Mesenchymal stem cell (in vitro differentiated cells and primary cell): ENCODE measurements around the gene AP5Z1.

Experiments used
- DNase-seq: peaks from one replicate; pipeline ENCODE4 v3.0.0-alpha.2; 2013
- H2AFZ ChIP-seq: one replicate; pipeline ENCODE4 v1.6.1; 2013; ENCODE audit warnings: low read depth, mild to moderate bottlenecking, control low read depth, inconsistent platforms, low read length, moderate library complexity
- H2AK5ac ChIP-seq: 2 replicates; pipeline ENCODE4 v1.6.1; 2013; ENCODE audit warnings: low read length, moderate library complexity, mild to moderate bottlenecking, inconsistent platforms; ENCODE audit not compliant: severe bottlenecking
- H2BK120ac ChIP-seq: one replicate; pipeline ENCODE4 v1.6.1; 2013; ENCODE audit warnings: low read depth, mild to moderate bottlenecking, inconsistent platforms, low read length, moderate library complexity
- H2BK12ac ChIP-seq, 2 experiments: one replicate each; pipeline ENCODE4 v1.6.1; 2013; ENCODE audit warnings: inconsistent platforms in 2 of 2, low read length in 2 of 2, mild to moderate bottlenecking in 2 of 2, moderate library complexity in 2 of 2, control low read depth in 1 of 2
- H2BK15ac ChIP-seq: one replicate; pipeline ENCODE4 v1.6.1; 2013; ENCODE audit warnings: mild to moderate bottlenecking, low read depth, inconsistent platforms; ENCODE audit not compliant: poor library complexity, severe bottlenecking
- H2BK5ac ChIP-seq: 2 replicates; pipeline ENCODE4 v1.6.1; 2013; ENCODE audit warnings: low read depth, mild to moderate bottlenecking, low read length, control low read depth, inconsistent platforms; ENCODE audit not compliant: poor library complexity, severe bottlenecking
- H3K14ac ChIP-seq, 2 experiments: one replicate each; pipeline ENCODE4 v1.6.1; 2013; ENCODE audit warnings: inconsistent platforms in 2 of 2, low read length in 2 of 2, control low read depth in 1 of 2, mild to moderate bottlenecking in 1 of 2, moderate library complexity in 1 of 2
- H3K18ac ChIP-seq, 2 experiments: one replicate each; pipeline ENCODE4 v1.6.1; 2013; ENCODE audit warnings: inconsistent platforms in 2 of 2, low read length in 2 of 2, control low read depth in 1 of 2, low read depth in 1 of 2, mild to moderate bottlenecking in 1 of 2
- H3K23ac ChIP-seq, 2 experiments: one replicate each; pipeline ENCODE4 v1.6.1; 2013; ENCODE audit warnings: inconsistent platforms in 2 of 2, low read length in 2 of 2, mild to moderate bottlenecking in 2 of 2, moderate library complexity in 2 of 2, control low read depth in 1 of 2
- H3K27ac ChIP-seq: 2 replicates; pipeline ENCODE4 v1.5.1; 2013; ENCODE audit warnings: mild to moderate bottlenecking, moderate library complexity, low read length, control low read depth, inconsistent platforms; ENCODE audit not compliant: poor library complexity, severe bottlenecking
- H3K27me3 ChIP-seq, 2 experiments: 2 replicates each; pipeline versions ENCODE4 v1.6.1 to v1.7.0; 2013; ENCODE audit warnings: low read length in 2 of 2, mild to moderate bottlenecking in 2 of 2, moderate library complexity in 2 of 2, control low read depth in 1 of 2, inconsistent platforms in 1 of 2; ENCODE audit not compliant: control insufficient read depth in 1 of 2, insufficient read depth in 1 of 2
- H3K36me3 ChIP-seq, 2 experiments: 2 replicates each; pipeline versions ENCODE4 v1.6.1 to v1.7.0; 2013; ENCODE audit warnings: low read length in 2 of 2, control low read depth in 1 of 2, inconsistent platforms in 1 of 2, low read depth in 1 of 2, mild to moderate bottlenecking in 1 of 2; ENCODE audit not compliant: insufficient read depth in 2 of 2, control insufficient read depth in 1 of 2
- H3K4ac ChIP-seq, 2 experiments: one replicate each; pipeline ENCODE4 v1.6.1; 2013; ENCODE audit warnings: inconsistent platforms in 2 of 2, low read length in 2 of 2, mild to moderate bottlenecking in 2 of 2, moderate library complexity in 2 of 2, control low read depth in 1 of 2, low read depth in 1 of 2
- H3K4me1 ChIP-seq: 2 replicates; pipeline ENCODE4 v1.6.1; 2013; ENCODE audit warnings: low read depth, low read length, control low read depth; ENCODE audit not compliant: control insufficient read depth, insufficient read depth
- H3K4me2 ChIP-seq: 2 replicates; pipeline ENCODE4 v1.6.1; 2013; ENCODE audit warnings: low read length, mild to moderate bottlenecking, inconsistent platforms; ENCODE audit not compliant: poor library complexity, severe bottlenecking
- H3K4me3 ChIP-seq, 2 experiments: 2 replicates each; pipeline versions ENCODE4 v1.5.1 to v1.7.0; 2013; ENCODE audit warnings: low read length in 2 of 2, mild to moderate bottlenecking in 2 of 2, control low read depth in 1 of 2, low read depth in 1 of 2; ENCODE audit not compliant: insufficient read depth in 1 of 2
- H3K79me1 ChIP-seq: replicated peaks from 2 replicates; pipeline ENCODE4 v1.6.1; 2013; ENCODE audit warnings: mild to moderate bottlenecking, control low read depth, low read length, inconsistent platforms; ENCODE audit not compliant: poor library complexity, severe bottlenecking
- H3K9ac ChIP-seq: 2 replicates; pipeline ENCODE4 v1.7.0; 2013; ENCODE audit warnings: mild to moderate bottlenecking, low read length, moderate library complexity
- H3K9me3 ChIP-seq: 2 replicates; pipeline ENCODE4 v1.7.0; 2013; ENCODE audit warnings: mild to moderate bottlenecking, low read length; ENCODE audit not compliant: control insufficient read depth
- H4K8ac ChIP-seq: one replicate; pipeline ENCODE4 v1.6.1; 2013; ENCODE audit warnings: inconsistent platforms, mild to moderate bottlenecking, low read length, moderate library complexity
- H4K91ac ChIP-seq: one replicate; pipeline ENCODE4 v1.6.1; 2013; ENCODE audit warnings: mild to moderate bottlenecking, low read length, inconsistent platforms
- WGBS: methylation state at CpG from one replicate; pipeline ENCODE4 v1.1.7; 2013; ENCODE audit warnings: mixed read lengths; 5-methylcytosine and 5-hydroxymethylcytosine counted together

Gene AP5Z1

DNA sequence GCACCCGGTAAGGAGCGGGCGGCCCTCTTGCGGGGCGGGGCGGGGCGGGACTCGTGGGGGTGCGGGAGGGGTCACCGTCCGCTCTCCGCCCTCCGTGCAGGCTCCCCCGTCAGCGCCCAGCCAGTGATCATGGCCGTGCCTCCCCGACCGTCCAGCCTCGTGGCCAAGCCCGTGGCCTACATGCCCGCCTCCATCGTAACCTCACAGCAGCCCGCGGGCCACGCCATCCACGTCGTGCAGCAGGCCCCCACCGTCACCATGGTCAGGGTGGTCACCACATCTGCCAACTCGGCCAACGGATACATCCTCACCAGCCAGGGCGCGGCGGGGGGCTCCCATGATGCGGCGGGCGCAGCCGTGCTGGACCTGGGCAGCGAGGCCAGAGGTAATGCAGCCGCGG, 16.2 kb upstream of the AP5Z1 start:
- Histone ChIP-seq H4K91ac (peak overlapping the region; percentile 54), H3K79me1 (peaks cover 71% of the 10 kb centered on the region), H3K27me3 (no peaks in the 10 kb centered on the region), H3K4ac (no peak overlapping the region), H3K9ac (no peak overlapping the region), H3K27ac (no peak overlapping the region), H3K4me2 (no peak overlapping the region), H2BK120ac (no peak overlapping the region), H2AK5ac (no peak overlapping the region), H2AFZ (no peak overlapping the region), H2BK5ac (no peak overlapping the region), H2BK15ac (no peak overlapping the region), H3K14ac (no peak overlapping the region), H3K36me3 (peaks cover 92 to 95% of the 10 kb centered on the region in 2 experiments), H3K23ac (no peak overlapping the region), H3K4me1 (peaks cover under 1% of the 10 kb centered on the region), H4K8ac (peak overlapping the region; percentile 14), H3K4me3 (no peak overlapping the region), H2BK12ac (no peak overlapping the region), H3K18ac (peak overlapping the region in 1 of 2 experiments; percentile 7), H3K9me3 (no peaks in the 10 kb centered on the region)
- DNase-seq: no peak
- 98% methylated on average over 40 of the region's 40 CpGs for WGBS

GRCh38 chr7:4760952-4761351, 14.5 kb upstream of the AP5Z1 start:
- no peak overlapping the region for H3K27ac ChIP-seq
- no peaks in the 10 kb centered on the region for H3K27me3 ChIP-seq
- no peaks in the 10 kb centered on the region for H3K9me3 ChIP-seq
- no peak overlapping the region for H2BK120ac ChIP-seq
- 98% methylated on average over 26 of the region's 26 CpGs for WGBS
- no peak overlapping the region for H2BK12ac ChIP-seq
- no peak overlapping the region for H2AK5ac ChIP-seq
- no peak overlapping the region for H3K14ac ChIP-seq
- no peak overlapping the region for H3K4me3 ChIP-seq
- H3K4me2 ChIP-seq: no peak overlapping the region
- H3K79me1 ChIP-seq: peaks cover 76% of the 10 kb centered on the region
- H3K4me1 ChIP-seq: no peaks in the 10 kb centered on the region
- no peak overlapping the region for H2AFZ ChIP-seq
- no peak for DNase-seq
- no peak overlapping the region for H2BK5ac ChIP-seq
- no peak overlapping the region for H2BK15ac ChIP-seq
- H3K23ac ChIP-seq: no peak overlapping the region
- no peak overlapping the region for H3K18ac ChIP-seq
- H4K91ac ChIP-seq: no peak overlapping the region
- no peak overlapping the region for H3K4ac ChIP-seq
- no peak overlapping the region for H3K9ac ChIP-seq
- H4K8ac ChIP-seq: no peak overlapping the region
- H3K36me3 ChIP-seq: peaks cover 94 to 95% of the 10 kb centered on the region in 2 experiments

GRCh38 chr7:4762121-4763055, 13.0 kb upstream of the AP5Z1 start:
- Histone ChIP-seq H3K14ac (no peak overlapping the region), H2AFZ (no peak overlapping the region), H3K18ac (no peak overlapping the region), H3K27ac (no peak overlapping the region), H3K36me3 (peaks cover 94 to 95% of the 10 kb centered on the region in 2 experiments), H3K4me2 (no peak overlapping the region), H3K79me1 (peaks cover 83% of the 10 kb centered on the region), H3K4ac (no peak overlapping the region), H3K9me3 (no peaks in the 10 kb centered on the region), H3K23ac (no peak overlapping the region), H2BK15ac (no peak overlapping the region), H2BK12ac (no peak overlapping the region), H2BK120ac (no peak overlapping the region), H2AK5ac (no peak overlapping the region), H4K8ac (no peak overlapping the region), H2BK5ac (no peak overlapping the region), H3K4me3 (no peak overlapping the region), H3K4me1 (no peaks in the 10 kb centered on the region), H3K9ac (no peak overlapping the region), H4K91ac (no peak overlapping the region), H3K27me3 (no peaks in the 10 kb centered on the region)
- 96% methylated on average over 50 of the region's 54 CpGs for WGBS
- DNase-seq: no peak

- H3K4me1 ChIP-seq: no peaks in the 10 kb centered on the region
- no peak overlapping the region for H3K14ac ChIP-seq
- no peaks in the 10 kb centered on the region for H3K27me3 ChIP-seq
- H2BK5ac ChIP-seq: no peak overlapping the region
- H2BK120ac ChIP-seq: no peak overlapping the region
- no peaks in the 10 kb centered on the region for H3K9me3 ChIP-seq
- no peak overlapping the region for H3K4me3 ChIP-seq
- DNase-seq: no peak
- H2AFZ ChIP-seq: no peak overlapping the region
- H3K36me3 ChIP-seq: peaks cover 90 to 91% of the 10 kb centered on the region in 2 experiments
- no peak overlapping the region for H3K9ac ChIP-seq
- peak overlapping the region; percentile 35 for H2BK15ac ChIP-seq
- H3K4ac ChIP-seq: no peak overlapping the region
- peaks cover 79% of the 10 kb centered on the region for H3K79me1 ChIP-seq
- WGBS: 98% methylated on average over 32 of the region's 32 CpGs
- no peak overlapping the region for H3K18ac ChIP-seq
- no peak overlapping the region for H2AK5ac ChIP-seq
- no peak overlapping the region for H3K27ac ChIP-seq
- H3K4me2 ChIP-seq: no peak overlapping the region
- no peak overlapping the region for H4K8ac ChIP-seq
- H2BK12ac ChIP-seq: no peak overlapping the region
- H3K23ac ChIP-seq: no peak overlapping the region
- H4K91ac ChIP-seq: no peak overlapping the region
Measured at GRCh38 chr7:4763091-4763793, 12.2 kb upstream of the AP5Z1 start.
